ENCODE measurements around the gene ADA.

The ADA gene

DNA sequence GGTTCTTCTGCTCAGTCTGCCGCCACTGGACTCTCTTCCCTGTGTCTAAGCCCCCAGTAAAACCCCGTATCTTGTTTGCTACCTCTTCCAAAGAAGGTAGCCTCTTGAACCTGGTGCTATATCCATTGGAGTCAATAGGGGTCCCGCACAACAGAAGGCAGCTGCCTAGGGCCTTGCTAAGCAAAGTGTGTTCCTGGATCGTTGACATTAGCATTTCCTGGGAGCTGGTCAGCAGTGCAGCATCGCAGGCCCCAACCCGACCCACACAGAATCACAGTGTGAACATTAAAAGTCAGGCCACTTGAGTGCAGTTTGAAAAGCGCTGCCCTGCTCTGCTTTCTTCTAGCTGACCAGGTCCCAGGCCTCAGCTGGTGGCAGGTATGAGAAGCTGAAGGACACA is 2.9 kb downstream of the ADA start:
- no peaks in the 10 kb centered on the region for H3K9me3 Mint-ChIP-seq
- no peak for DNase-seq (ENCODE audit: low spot score in 2 of 2)
- peaks cover 70% of the 10 kb centered on the region for H3K4me1 Mint-ChIP-seq
- no peak for ATAC-seq (replicated peaks; ENCODE audit: extremely low read depth, poor library complexity, severe bottlenecking)
- H3K4me3 Mint-ChIP-seq: peak overlapping the region; percentile 79
- H3K27me3 Mint-ChIP-seq: no peaks in the 10 kb centered on the region
- H3K27ac Mint-ChIP-seq (ENCODE audit: low read depth): no peak overlapping the region
- peaks cover 21% of the 10 kb centered on the region for H3K36me3 Mint-ChIP-seq (ENCODE audit: insufficient read depth)

DNA sequence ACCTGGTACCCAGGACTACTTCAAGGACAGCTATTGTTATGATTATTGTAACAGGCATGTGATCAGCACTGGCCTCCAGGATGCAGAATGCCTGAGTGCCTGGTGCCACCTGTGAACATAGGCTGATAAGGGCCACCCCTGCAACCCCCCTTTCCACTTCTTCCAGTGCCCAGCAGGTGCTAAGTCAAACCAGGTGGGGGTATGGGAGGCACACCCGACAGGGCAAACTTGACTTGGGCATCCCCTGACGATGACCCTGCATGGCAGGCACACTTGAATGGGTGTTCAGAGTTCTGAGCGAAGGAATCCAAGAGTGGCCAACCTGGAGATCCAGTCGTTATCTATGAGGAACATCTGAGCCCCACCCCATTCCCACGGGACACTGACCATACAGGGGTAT is 3.4 kb downstream of the ADA start:
- Mint-ChIP-seq H3K9me3 (no peaks in the 10 kb centered on the region), H3K27ac (ENCODE audit: low read depth) (no peak overlapping the region), H3K4me3 (peak overlapping the region; percentile 79), H3K4me1 (peaks cover 70% of the 10 kb centered on the region), H3K27me3 (no peaks in the 10 kb centered on the region), H3K36me3 (ENCODE audit: insufficient read depth) (peaks cover 24% of the 10 kb centered on the region)
- ATAC-seq (replicated peaks; ENCODE audit: extremely low read depth, poor library complexity, severe bottlenecking) (no peak), DNase-seq (ENCODE audit: low spot score in 2 of 2) (no peak)

DNA sequence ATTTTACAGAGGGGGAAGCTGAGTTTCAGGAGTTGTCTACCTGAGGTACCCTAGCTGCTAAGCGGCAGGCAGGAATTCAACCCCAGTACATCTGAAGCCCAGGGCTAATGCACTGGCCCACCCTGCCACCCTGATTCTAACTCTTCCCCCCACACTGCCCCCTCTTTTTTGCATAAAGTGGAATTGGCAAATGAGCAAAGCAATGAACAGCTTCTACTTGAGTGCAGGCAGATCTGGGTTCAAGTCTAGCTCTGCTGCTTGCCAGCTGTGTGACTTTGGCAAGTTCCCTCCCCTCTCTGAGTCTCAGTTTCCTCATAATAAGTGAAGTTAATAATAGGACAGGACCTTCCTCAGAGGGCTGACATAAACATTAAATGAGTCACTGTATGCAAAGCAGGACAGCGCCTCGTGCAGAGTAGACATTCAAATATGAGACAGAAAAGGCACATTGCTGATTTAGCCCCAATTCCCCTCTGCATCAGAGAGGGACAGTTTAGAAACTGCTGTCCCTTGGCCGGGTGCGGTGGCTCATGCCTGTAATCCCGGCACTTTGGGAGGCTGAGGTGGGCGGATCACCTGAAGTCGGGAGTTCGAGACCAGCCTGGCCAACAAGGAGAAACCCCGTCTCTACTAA is 4.7 kb downstream of the ADA start:
- ATAC-seq (replicated peaks; ENCODE audit: extremely low read depth, poor library complexity, severe bottlenecking) (no peak), DNase-seq (ENCODE audit: low spot score in 2 of 2) (no peak)
- no peaks in the 10 kb centered on the region for H3K9me3 Mint-ChIP-seq
- peak overlapping the region; percentile 95 for H3K27ac Mint-ChIP-seq (ENCODE audit: low read depth)
- H3K4me1 Mint-ChIP-seq: peaks cover 76% of the 10 kb centered on the region
- no peaks in the 10 kb centered on the region for H3K27me3 Mint-ChIP-seq
- peak overlapping the region; percentile 69 for H3K4me3 Mint-ChIP-seq
- peaks cover 30% of the 10 kb centered on the region for H3K36me3 Mint-ChIP-seq (ENCODE audit: insufficient read depth)

DNA sequence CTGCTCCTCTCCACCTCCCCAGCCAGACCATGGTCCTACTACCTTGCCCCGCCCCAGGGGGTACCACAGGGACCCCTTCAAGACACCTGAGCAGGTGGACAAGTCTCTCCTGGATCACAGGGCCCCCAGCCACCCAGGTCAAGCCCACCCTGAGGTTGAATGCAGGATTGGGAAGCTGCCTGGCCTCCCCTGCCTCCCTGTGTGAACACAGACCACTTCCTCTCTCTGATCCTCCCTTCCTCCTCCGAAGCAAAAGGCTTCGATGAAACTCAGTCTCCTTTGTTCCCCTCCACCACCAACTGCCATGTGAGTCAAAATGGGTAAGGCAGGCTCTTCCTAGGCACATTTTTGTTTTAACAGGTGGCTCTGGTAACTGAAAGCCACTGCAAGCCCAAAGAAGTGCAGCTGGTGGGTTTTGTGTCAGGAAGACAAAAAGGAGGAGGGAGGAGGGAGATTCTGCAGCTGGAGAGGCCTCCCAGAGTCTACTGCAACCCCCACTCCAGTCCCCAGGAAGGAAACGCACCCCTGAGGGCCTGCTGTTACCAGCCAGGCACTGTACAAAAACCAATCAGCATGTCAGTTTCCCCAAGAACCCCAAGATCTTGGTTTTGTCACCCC is 5.4 kb downstream of the ADA start:
- no peaks in the 10 kb centered on the region for H3K9me3 Mint-ChIP-seq
- H3K27me3 Mint-ChIP-seq: no peaks in the 10 kb centered on the region
- H3K36me3 Mint-ChIP-seq (ENCODE audit: insufficient read depth): peaks cover 30% of the 10 kb centered on the region
- peaks cover 81% of the 10 kb centered on the region for H3K4me1 Mint-ChIP-seq
- H3K27ac Mint-ChIP-seq (ENCODE audit: low read depth): peak overlapping the region; percentile 95
- DNase-seq (ENCODE audit: low spot score in 2 of 2): no peak
- H3K4me3 Mint-ChIP-seq: peak overlapping the region; percentile 69
- ATAC-seq (replicated peaks; ENCODE audit: extremely low read depth, poor library complexity, severe bottlenecking): no peak

DNA sequence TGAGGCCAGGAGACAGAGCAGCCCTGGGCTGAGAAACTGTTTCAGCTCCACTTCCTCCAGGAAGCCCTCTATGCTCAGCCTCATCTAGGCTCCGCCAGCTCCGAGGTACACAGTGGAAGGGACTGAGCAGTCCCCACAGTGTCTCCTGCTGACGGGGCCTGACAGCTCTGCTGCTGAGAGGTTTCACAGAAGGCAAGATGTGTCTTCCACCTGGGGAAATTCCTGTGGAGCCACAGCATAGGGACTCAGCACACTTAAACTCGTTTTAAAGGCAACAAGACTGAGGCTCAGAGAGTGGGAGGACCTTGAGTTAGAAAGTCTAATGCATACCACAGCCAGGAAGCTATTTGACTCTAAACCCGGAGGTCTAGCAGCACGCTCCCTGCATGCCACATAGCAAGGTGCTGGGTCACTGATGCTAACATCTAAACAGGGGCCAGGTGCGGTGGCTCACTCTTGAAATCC is 6.8 kb downstream of the ADA start:
- Mint-ChIP-seq H3K4me1 (peaks cover 78% of the 10 kb centered on the region), H3K9me3 (no peaks in the 10 kb centered on the region), H3K36me3 (ENCODE audit: insufficient read depth) (peaks cover 23% of the 10 kb centered on the region), H3K4me3 (peak overlapping the region; percentile 69), H3K27me3 (no peaks in the 10 kb centered on the region), H3K27ac (ENCODE audit: low read depth) (peak overlapping the region; percentile 95)
- peak; percentile 47 for ATAC-seq (replicated peaks; ENCODE audit: extremely low read depth, poor library complexity, severe bottlenecking)
- DNase-seq (ENCODE audit: low spot score in 2 of 2): peak in 1 of 2 donors; percentile 37

DNA sequence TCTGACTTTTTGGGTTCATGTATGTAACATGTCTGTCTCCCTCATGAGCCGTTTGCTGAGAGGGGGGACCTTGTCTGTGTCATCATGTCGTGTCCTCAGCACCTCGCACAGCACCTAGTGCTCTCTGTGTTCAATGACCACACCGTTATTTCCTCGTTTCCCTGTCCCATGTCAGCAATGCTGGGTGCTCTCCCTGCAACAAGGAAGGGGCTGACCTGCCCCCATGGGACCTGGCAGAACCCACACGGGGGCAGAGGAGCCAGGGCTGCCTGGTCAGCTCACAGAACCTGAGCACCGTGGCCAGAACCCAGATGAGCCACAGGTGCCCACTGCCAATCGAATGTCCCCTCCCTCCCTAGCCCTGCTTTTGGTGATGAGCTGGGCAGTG is 7.3 kb downstream of the ADA start:
- no peaks in the 10 kb centered on the region for H3K27me3 Mint-ChIP-seq
- no peak for DNase-seq (ENCODE audit: low spot score in 2 of 2)
- peaks cover 23% of the 10 kb centered on the region for H3K36me3 Mint-ChIP-seq (ENCODE audit: insufficient read depth)
- H3K4me3 Mint-ChIP-seq: peak overlapping the region; percentile 69
- H3K27ac Mint-ChIP-seq (ENCODE audit: low read depth): peak overlapping the region; percentile 95
- ATAC-seq (replicated peaks; ENCODE audit: extremely low read depth, poor library complexity, severe bottlenecking): peak; percentile 13
- H3K4me1 Mint-ChIP-seq: peaks cover 77% of the 10 kb centered on the region
- no peaks in the 10 kb centered on the region for H3K9me3 Mint-ChIP-seq

DNA sequence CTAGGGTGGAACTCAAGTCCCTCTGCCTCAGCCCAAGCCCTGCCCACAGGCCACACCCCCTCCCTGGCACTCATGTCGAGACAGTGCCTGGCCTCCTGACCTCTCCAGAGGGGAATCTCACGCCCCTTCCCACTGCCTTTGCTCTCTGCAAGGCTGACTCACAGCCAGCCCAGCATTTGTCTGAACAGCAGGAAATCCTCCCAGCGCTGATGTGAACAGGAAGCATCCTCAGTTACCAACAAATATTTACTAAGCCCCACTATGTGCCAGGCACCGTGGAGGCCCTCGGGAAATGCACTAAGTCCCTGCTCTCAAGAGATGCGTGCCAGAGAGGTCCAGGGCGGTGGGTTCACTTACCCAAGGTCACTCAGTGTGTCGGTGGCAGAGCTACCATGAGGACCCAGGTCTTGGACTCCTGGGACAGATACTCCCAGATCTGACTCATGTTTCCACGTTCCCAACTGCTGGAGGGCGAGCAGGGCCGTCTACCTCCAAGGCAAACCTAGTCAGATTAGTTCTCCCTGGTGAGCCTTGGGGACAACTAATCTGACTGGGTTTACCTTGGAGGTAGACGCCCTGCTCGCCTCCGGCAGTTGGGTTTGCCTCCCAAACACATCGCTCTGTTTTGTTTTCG is 7.8 kb downstream of the ADA start:
- ATAC-seq (replicated peaks; ENCODE audit: extremely low read depth, poor library complexity, severe bottlenecking): peak; percentile 64
- Mint-ChIP-seq H3K9me3 (no peaks in the 10 kb centered on the region), H3K4me3 (peak overlapping the region; percentile 69), H3K4me1 (peaks cover 76% of the 10 kb centered on the region), H3K27me3 (no peaks in the 10 kb centered on the region), H3K27ac (ENCODE audit: low read depth) (peak overlapping the region; percentile 95), H3K36me3 (ENCODE audit: insufficient read depth) (peaks cover 22% of the 10 kb centered on the region)
- peak in 1 of 2 donors; percentile 60 for DNase-seq (ENCODE audit: low spot score in 2 of 2)

DNA sequence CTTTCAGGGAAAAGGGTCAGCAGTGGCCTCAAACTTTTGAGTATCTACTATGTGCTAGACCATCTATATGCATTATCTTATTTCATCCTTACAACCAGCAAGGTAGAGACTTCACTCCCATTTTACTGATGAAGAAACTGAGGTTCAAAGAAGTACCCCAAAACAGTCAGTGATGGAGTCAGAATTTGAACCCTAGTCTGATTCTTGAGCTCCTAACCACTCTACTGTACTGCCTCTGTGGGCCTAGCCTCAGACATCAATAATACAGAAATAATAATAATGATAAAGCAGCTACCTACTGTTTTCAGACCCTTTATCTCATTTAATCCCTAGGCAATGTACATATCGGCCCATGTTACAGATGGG is 8.4 kb downstream of the ADA start:
- H3K4me1 Mint-ChIP-seq: peaks cover 77% of the 10 kb centered on the region
- no peak for DNase-seq (ENCODE audit: low spot score in 2 of 2)
- peaks cover 22% of the 10 kb centered on the region for H3K36me3 Mint-ChIP-seq (ENCODE audit: insufficient read depth)
- H3K27me3 Mint-ChIP-seq: no peaks in the 10 kb centered on the region
- ATAC-seq (replicated peaks; ENCODE audit: extremely low read depth, poor library complexity, severe bottlenecking): no peak
- peak overlapping the region; percentile 95 for H3K27ac Mint-ChIP-seq (ENCODE audit: low read depth)
- H3K4me3 Mint-ChIP-seq: peak overlapping the region; percentile 69
- no peaks in the 10 kb centered on the region for H3K9me3 Mint-ChIP-seq

DNA sequence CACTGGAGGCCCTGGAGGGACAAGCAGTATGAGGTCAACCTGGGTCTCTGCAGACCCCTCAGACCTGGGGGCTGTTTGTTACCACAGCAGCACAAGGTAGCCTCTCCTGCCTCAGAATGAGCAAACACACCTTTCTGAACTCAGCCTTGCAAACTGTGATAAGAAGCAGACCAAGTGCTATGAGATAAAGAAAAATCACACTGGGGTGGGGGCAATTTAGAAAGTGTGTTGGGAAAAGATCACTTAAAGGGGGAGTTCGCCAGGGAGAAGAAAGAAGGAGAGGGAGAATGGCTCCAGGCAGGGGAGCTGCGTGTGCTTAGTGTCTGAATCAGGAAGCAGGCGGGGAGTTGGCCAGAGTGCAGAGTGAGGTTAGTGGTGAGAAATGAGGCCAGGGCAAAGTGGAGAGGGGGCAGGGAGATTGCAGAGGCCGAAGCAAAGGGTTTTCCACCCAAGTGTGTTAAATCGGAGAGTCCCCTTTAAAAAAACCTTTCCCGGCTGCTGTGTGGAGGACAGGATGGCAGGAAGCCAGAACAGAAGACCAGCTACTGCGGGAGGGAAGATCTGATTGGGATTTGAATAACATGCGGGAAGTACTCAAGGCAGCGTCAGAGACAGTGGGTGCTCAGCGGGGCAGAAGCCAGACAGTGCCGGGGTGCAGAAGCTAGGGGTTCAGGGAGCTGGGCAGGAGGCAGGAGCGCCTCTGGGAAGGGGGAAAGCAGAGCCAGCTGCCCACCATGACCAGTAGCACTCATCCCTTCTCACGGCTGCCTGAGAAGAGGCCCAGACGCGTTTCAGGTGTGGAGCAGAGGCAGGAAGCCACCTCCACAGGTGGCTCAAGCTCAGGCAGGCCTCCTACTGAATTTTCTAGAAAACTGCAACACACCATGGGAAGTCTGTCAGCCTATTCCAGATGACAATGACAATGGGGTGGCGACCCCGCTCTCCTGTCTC is 9.0 kb downstream of the ADA start:
- peak in 1 of 2 donors; percentile 22 for DNase-seq (ENCODE audit: low spot score in 2 of 2)
- peak overlapping the region; percentile 69 for H3K4me3 Mint-ChIP-seq
- peaks cover 22% of the 10 kb centered on the region for H3K36me3 Mint-ChIP-seq (ENCODE audit: insufficient read depth)
- peak overlapping the region; percentile 95 for H3K27ac Mint-ChIP-seq (ENCODE audit: low read depth)
- H3K9me3 Mint-ChIP-seq: no peaks in the 10 kb centered on the region
- H3K4me1 Mint-ChIP-seq: peaks cover 77% of the 10 kb centered on the region
- peak; percentile 21 for ATAC-seq (replicated peaks; ENCODE audit: extremely low read depth, poor library complexity, severe bottlenecking)
- H3K27me3 Mint-ChIP-seq: no peaks in the 10 kb centered on the region

DNA sequence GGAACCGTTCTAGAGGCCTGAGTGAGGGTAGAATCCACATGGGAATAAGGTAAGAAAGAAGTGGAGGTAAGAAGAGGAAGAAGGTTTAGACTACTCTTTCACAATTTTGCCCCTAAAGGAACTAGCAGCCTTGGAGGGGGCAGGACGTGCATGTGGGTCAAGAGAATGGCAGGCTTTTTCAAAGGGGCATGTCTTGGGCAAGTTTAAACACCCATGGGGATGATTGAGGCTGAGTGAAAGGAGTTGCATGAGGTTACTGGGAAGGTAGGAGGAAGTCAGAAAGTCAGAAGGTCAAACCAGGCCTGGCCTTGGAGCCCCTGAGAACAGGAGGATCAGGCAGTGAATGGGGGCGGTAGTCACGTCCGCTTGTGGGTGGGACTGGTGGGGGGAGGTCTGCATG is 10.2 kb downstream of the ADA start:
- Mint-ChIP-seq H3K9me3 (no peaks in the 10 kb centered on the region), H3K36me3 (ENCODE audit: insufficient read depth) (peaks cover 26% of the 10 kb centered on the region), H3K4me3 (peak overlapping the region; percentile 37), H3K27me3 (no peaks in the 10 kb centered on the region), H3K27ac (ENCODE audit: low read depth) (peak overlapping the region; percentile 95), H3K4me1 (peaks cover 69% of the 10 kb centered on the region)
- ATAC-seq (replicated peaks; ENCODE audit: extremely low read depth, poor library complexity, severe bottlenecking) (no peak), DNase-seq (ENCODE audit: low spot score in 2 of 2) (no peak)

DNA sequence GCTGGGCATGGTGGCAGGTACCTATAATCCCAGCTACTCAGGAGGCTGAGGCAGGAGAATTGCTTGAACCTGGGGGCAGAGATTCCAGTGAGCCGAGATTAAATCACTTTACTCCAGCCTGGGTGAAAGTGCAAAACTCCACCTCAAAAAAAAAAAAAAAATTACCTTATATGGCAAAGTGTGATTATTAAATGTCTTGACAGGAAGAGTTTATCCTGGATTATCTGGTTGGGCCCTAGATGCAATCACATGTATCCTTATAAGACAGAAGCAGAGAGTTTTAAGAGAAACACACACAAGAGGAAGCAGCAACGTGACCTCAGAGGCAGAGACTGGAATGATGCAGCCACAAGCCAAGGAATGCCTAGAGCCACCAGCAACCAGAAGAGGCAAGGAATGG is 11.0 kb downstream of the ADA start:
- ATAC-seq (replicated peaks; ENCODE audit: extremely low read depth, poor library complexity, severe bottlenecking) (no peak), DNase-seq (ENCODE audit: low spot score in 2 of 2) (no peak)
- Mint-ChIP-seq H3K4me1 (peaks cover 60% of the 10 kb centered on the region), H3K4me3 (peak overlapping the region; percentile 37), H3K9me3 (no peaks in the 10 kb centered on the region), H3K36me3 (ENCODE audit: insufficient read depth) (peaks cover 32% of the 10 kb centered on the region), H3K27ac (ENCODE audit: low read depth) (peak overlapping the region; percentile 95), H3K27me3 (no peaks in the 10 kb centered on the region)

Data from central memory CD8-positive, alpha-beta T cell (primary cell).